Right ventricle myocardium inferior (tissue), 1 donor: ENCODE data around the gene GPR160. TPM values are rescaled to one million over a fixed set of nuclear protein-coding genes. Genes with fewer than 3 reads are reported as not detected.

Source experiments
- ATAC-seq: fragments of 200-7000 bp; cut with Tn5 transposase; one replicate; pipeline ENCODE4 v1.9.1; 2020; ENCODE audit warnings: mild to moderate bottlenecking, moderate library complexity
- DNase-seq: peaks from one replicate; pipeline ENCODE4 v3.0.0; 2021; ENCODE audit errors: missing footprints
- intact Hi-C: fragments of 100-400 bp; cut with DNase I; formaldehyde crosslinking; loops from one replicate; pipeline ENCODE4 v1.11.0; 2022
- total RNA-seq: library from RNA; stranded (reverse); fragmentation: NEBNext Ultra II Directional; extraction: Animal tissue kit (Norgen Biotek cat#: 25700); gene quantifications from one replicate; pipeline ENCODE4 v1.2.1, GENCODE V29; 2021
- donor health status: DM: no; HTN: yes; CAD: no; lungs with severe emphysema.

Gene GPR160
- total RNA-seq, 1 donor from 2014 or later: 1.2 TPM

GRCh38 chr3:170058127-170058526 is 20.3 kb downstream of the GPR160 start:
- ATAC-seq: no peak
- intact Hi-C loops: no loop called here
- no peak for DNase-seq

DNA sequence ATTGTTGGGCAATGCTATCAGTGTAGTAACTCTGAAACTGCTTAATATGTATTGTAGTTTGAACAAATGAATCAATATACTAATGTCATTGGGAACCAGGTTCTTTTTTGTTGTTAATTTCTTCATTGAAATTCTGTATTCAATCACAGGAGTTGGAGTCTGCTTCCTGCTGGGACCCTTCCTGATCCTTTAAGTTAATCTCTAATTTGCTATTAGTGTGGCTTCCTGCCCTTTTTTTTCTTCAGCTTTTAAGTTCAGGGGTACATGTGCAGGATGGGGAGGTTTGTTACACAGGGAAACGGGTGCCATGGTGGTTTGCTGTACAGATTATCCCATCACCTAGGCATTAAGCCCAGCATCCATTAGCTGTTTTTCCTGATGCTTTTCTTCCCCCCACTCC is 21.7 kb downstream of the GPR160 start:
- intact Hi-C loops: no loop called here
- ATAC-seq: no peak

GRCh38 chr3:170062068-170062467 is 24.3 kb downstream of the GPR160 start:
- intact Hi-C loops: no loop called here
- no peak for ATAC-seq
- DNase-seq: no peak

More for the DNA sequence above, 21.7 kb downstream of the GPR160 start:
- no peak for DNase-seq

- intact Hi-C loops: no loop called here
- DNase-seq (no peak), ATAC-seq (no peak)
These were observed 25.0 kb downstream of the GPR160 start for GRCh38 chr3:170062769-170063168.

DNA sequence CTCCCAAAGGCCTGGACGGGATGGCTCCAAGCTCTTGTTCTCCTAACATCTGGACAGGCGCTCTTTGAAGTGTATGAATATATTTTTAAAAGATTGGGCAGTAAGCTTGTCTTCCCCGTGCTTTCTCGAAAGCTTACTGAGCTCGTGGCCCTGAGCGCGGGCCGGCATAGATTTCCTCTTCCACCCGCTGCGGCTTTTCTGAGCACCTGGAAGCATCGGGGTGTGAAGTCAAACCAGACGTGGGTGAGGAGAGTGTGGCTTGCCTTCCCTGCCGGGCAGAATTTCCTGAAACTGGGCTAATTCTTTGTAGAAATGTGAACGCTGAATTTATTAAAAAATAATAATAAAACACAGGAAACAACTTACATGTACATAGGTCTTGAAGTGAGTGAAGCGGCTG is 25.9 kb downstream of the GPR160 start:
- DNase-seq (no peak), ATAC-seq (no peak)
- intact Hi-C loops: no loop called here

DNA sequence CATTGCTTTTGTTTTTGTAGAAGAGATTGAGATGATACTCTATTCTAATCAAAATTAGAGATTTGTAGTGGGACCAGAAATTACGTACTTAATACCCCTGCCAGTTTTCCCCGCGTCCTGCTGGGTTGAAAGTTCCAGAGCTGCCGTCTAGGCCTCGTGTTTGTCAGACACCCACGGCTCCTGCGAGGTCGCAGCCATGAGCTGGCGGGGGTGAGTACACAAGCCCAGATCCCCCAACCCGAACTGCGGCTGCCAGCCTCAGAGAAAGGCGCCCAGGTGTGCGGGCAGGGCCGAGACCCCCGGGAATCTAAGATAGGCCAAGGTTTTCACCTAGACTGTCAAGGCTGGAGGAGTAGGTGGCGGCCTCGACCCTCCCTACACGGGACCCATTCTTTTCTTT is 26.3 kb downstream of the GPR160 start:
- DNase-seq: no peak
- intact Hi-C loops: no loop called here

GRCh38 chr3:170075441-170076091 is 37.8 kb downstream of the GPR160 start:
- intact Hi-C loops: no loop called here
- ATAC-seq (no peak), DNase-seq (no peak)

More for the DNA sequence above, 26.3 kb downstream of the GPR160 start:
- ATAC-seq: no peak

GRCh38 chr3:170076715-170077238 is 39.0 kb downstream of the GPR160 start:
- DNase-seq (no peak), ATAC-seq (no peak)
- intact Hi-C loops: no loop called here

GRCh38 chr3:170077361-170077760 is 39.6 kb downstream of the GPR160 start:
- intact Hi-C loops: no loop called here
- DNase-seq: no peak
- no peak for ATAC-seq

DNA sequence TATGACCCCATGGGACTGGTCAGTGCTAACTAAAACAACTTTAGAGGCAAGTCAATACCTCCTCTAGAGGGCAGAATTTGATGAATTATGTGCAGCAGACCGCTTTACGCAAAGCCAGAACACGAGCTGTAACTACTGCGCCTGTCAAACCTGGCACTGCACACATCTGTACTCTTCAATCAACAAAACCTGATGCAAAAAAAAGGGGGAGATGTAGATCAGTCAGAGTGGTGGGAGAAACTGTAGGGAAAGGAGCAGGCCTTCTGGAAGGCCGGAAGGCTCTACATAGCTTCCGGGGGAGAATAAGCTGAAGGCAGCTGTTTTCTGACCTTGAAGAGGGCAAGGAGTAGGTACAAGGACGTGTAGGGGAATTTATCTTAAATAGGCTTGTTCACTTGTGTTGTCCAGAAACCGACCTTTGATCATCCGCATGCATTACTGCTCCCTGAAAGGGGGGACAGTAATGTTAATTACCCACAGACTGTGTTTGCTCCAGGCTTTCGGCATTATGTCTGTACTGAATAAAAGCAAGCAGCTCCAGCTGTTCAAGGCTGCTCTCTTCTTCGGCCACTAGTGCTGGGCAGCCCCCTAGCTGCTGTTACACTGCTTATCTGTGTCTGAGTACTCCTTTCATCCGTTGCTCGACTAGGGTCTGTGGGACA is 41.0 kb downstream of the GPR160 start:
- DNase-seq: no peak
- intact Hi-C loops: no loop called here
- no peak for ATAC-seq

- intact Hi-C loops: no loop called here
These were observed 41.9 kb downstream of the GPR160 start for GRCh38 chr3:170079536-170080165.

GRCh38 chr3:170080605-170081004 is 42.8 kb downstream of the GPR160 start:
- ATAC-seq: no peak
- intact Hi-C loops: no loop called here

More at GRCh38 chr3:170079536-170080165, 41.9 kb downstream of the GPR160 start:
- ATAC-seq (no peak), DNase-seq (no peak)

GRCh38 chr3:170081079-170081741 is 43.4 kb downstream of the GPR160 start:
- intact Hi-C loops: no loop called here
- DNase-seq (no peak), ATAC-seq (no peak)

More at GRCh38 chr3:170080605-170081004, 42.8 kb downstream of the GPR160 start:
- no peak for DNase-seq

DNA sequence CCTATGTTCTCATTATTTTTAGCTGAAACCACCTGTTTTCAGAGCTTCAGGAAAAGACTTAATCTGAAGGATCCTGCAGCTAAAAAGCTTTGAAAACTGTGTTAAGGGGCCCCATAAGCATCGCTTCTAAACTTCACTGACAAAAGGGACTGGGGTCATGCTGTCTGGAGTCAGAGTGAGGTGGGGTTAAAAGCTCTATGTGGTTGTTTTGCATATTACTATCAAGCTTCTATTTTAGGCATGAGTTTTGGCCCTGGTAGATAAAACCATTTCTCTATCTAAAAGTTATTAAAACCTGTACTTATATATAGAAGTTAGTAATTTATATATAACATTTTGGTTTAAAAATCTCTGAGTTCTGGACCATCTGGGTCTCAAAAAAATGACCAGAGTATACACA is 45.5 kb downstream of the GPR160 start:
- no peak for ATAC-seq
- no peak for DNase-seq
- intact Hi-C loops: no loop called here

DNA sequence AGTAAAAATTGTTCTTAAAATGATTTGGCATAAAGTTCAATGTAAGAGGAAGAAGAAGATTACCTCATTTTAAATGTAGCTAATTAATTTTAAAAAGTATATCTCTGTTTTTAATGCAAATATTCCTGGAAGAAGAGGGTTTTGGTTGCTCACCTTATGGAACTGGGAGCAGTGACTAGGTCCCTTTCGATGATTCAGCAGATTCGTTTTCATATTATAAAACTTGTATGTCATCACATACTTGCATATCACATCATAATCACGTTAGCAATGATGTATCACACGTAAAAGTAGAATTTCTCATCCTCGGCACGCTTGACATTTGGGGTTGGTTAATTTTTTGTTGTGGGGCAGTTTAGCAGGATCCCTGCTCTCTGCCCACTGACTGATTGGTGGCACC is 47.6 kb downstream of the GPR160 start:
- DNase-seq (no peak), ATAC-seq (no peak)
- intact Hi-C loops: no loop called here

DNA sequence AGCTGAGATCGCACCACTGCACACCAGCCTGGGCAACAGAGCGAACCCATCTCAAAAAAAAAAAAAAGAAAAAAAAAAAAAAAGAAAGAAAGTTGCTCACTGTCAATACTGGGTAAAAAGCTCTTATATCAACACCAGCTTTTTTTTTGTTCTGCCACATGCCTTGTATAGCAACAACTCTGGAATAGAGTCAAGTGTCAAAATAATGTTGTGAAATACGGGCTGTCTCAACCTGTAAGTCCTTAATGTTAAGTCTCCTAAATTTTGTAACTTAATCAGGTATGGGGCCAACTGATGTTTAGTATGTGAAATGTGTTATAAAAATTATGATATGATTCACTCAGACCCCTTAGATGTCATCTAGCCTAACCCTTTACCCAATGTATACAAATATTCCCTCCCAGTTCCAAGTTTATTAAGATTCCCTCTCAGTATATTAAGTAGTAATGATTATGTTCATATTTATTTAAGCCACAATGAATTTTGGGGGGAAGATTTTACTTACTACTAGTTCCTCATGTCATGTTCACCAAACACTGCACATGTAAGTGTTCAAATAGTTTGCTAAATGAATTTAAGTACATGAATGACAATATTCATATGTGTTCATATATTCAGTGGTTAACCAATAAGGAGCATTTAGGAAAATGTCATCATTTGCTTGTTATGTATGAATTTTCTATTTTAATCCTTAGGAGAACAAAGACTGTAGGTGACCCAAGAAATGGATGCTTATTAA is 52.2 kb downstream of the GPR160 start:
- intact Hi-C loops: no loop called here
- DNase-seq (no peak), ATAC-seq (no peak)

- DNase-seq: no peak
- no peak for ATAC-seq
- intact Hi-C loops: no loop called here
These were observed 52.8 kb downstream of the GPR160 start for GRCh38 chr3:170090601-170090981.

GRCh38 chr3:170092907-170093306 is 55.1 kb downstream of the GPR160 start:
- no peak for DNase-seq
- no peak for ATAC-seq
- intact Hi-C loops: no loop called here

- DNase-seq (no peak), ATAC-seq (no peak)
- intact Hi-C loops: no loop called here
These were observed 58.0 kb downstream of the GPR160 start for GRCh38 chr3:170095771-170096170.
